Hematopoietic multipotent progenitor cell treated with erythropoietin and hydrocortisone succinate and interleukin-3 and kit ligand, for 15 days (in vitro differentiated cells): ENCODE results near the gene RNF144A.
"Not testable (repeated sequence)": the region's sequence is repeated elsewhere in the genome, so short reads cannot be mapped to it uniquely, and the experiment has no call there.

Source experiments
- DNase-seq: peaks from one replicate; pipeline ENCODE4 v3.0.0-alpha.2; 2015; ENCODE audit warnings: low spot score

Gene RNF144A

GRCh38 chr2:6917071-6917760, at the start of gene RNF144A:
Gene RNF144A (plus strand): TSS chr2:6917412. CDS start chr2:6996927, 79,515 bp downstream.
- DNase-seq = peak; percentile 84

- no peak for DNase-seq
Observed at GRCh38 chr2:6872394-6872793, 44.8 kb upstream of the RNF144A start.

- DNase-seq = no peak
Observed at GRCh38 chr2:6874032-6874431, 43.2 kb upstream of the RNF144A start.

- DNase-seq = no peak
Observed at GRCh38 chr2:6876309-6876708, 40.9 kb upstream of the RNF144A start.

GRCh38 chr2:6877402-6878304, 39.6 kb upstream of the RNF144A start, which contains the start of gene RSAD2:
Gene RSAD2 (plus strand): TSS chr2:6877777. CDS start chr2:6877801, 24 bp downstream.
- peak; percentile 93 for DNase-seq

GRCh38 chr2:6878549-6878948, 38.7 kb upstream of the RNF144A start:
- peak; percentile 69 for DNase-seq

GRCh38 chr2:6879011-6879410, 38.2 kb upstream of the RNF144A start:
- no peak for DNase-seq

- peak; percentile 86 for DNase-seq
Observed at GRCh38 chr2:6880200-6880733, 36.9 kb upstream of the RNF144A start.

- peak; percentile 49 for DNase-seq
Observed at GRCh38 chr2:6881046-6881445, 36.2 kb upstream of the RNF144A start.

- no peak for DNase-seq
Observed at GRCh38 chr2:6881516-6881915, 35.7 kb upstream of the RNF144A start.

- DNase-seq = no peak
Observed at GRCh38 chr2:6883448-6884122, 33.6 kb upstream of the RNF144A start.

GRCh38 chr2:6885551-6885950, 31.7 kb upstream of the RNF144A start:
- peak; percentile 66 for DNase-seq

- DNase-seq = peak; percentile 83
Observed at GRCh38 chr2:6885968-6886367, 31.2 kb upstream of the RNF144A start.

GRCh38 chr2:6887751-6888192, 29.4 kb upstream of the RNF144A start:
- DNase-seq = peak; percentile 86

GRCh38 chr2:6888724-6889123, 28.5 kb upstream of the RNF144A start:
- no peak for DNase-seq

- peak; percentile 85 for DNase-seq
Observed at GRCh38 chr2:6893876-6894482, 23.2 kb upstream of the RNF144A start.

- DNase-seq = peak; percentile 77
Observed at GRCh38 chr2:6896930-6897759, 20.1 kb upstream of the RNF144A start.

- not testable (repeated sequence) for DNase-seq
Observed at GRCh38 chr2:6902581-6902980, 14.6 kb upstream of the RNF144A start.

GRCh38 chr2:6905668-6906067, 11.5 kb upstream of the RNF144A start:
- DNase-seq = no peak

GRCh38 chr2:6906165-6906741, 11.0 kb upstream of the RNF144A start:
- DNase-seq = no peak
